ENCODE measurements around the gene MYO1D.

MYO1D gene

DNA sequence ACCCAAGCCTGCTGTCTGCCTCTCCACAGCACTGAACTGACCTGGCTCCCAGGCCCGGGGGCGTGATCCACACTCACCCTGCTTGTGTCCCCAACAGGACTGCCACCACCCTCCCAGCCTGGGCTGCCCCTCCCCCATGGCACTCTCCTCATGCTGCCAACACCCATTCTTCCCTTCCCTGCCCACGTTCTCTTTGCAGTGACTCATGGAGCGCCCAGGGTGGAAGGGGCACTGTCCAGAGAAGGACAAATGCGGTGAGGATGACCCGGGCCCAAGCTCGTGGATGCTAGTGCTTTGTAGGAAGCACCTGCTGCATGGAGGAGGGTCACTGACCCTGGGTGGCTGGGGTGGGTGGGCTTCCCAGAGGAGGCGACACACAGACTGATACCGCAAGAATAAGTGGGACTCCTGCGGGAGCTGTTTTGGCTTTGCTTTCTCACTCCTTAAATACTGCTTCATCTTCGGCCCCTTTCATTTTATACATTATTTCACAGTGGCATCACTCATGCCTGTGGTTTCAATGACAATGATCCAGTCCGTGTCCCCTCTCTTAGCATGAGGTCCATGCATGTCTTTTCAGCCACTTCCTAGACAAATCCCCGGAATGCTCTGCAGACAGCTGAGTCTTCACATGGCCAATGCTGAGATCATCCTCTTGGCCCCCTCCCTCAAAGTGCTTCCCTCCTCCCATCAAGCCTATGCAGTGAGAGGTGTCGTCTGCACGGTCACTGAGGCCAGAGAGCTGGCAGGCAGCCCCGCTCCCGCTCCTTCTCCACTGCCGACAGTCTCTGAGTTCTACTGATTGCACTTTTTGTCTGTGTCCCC, 372.5 kb downstream of the MYO1D start:
- DNase-seq (ENCODE audit: low read depth): no peak

DNA sequence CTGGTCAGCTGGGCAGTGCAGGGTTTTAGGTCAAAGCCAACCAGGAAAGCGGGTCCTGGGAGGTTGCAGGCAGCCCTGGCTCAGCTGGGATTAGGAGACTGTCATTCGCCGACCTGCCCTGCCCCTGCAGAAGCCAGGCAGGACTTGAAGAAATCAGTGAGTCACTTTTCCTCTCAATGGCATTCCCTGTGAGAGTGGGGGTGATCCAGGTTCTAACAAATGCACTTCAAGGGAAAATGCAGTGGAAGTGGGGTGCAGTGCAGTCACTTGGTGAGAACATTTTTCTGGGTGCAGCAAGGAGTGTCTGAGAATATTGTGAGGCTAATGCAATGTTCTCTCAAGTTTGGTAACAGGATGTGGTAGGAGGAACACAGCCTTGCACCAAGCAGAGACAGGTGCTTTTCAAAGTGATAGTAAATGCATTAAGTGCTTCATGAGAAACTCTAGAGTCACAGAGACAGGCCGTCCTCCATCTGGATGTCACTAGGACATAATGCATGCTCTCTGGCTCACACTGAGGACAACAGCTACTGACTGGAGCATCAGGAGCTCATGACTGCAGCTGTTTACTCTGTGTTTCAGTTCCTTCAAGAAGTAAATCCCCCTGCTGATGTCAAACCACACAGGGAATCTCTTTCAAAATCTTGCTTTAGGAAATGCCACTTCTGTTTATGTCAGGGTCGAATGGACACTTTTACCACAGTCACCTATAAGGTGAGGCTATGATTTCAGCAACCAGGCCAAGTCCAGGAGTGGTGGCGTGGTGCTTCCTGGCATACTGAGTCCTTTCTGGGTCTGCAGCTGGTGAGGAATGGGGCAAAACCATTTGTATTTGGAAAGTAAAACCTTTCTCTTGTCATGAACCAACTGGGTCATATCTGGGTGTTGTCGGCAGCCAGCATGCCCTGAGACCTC, 373.4 kb downstream of the MYO1D start:
- no peak for DNase-seq (ENCODE audit: low read depth)

DNA sequence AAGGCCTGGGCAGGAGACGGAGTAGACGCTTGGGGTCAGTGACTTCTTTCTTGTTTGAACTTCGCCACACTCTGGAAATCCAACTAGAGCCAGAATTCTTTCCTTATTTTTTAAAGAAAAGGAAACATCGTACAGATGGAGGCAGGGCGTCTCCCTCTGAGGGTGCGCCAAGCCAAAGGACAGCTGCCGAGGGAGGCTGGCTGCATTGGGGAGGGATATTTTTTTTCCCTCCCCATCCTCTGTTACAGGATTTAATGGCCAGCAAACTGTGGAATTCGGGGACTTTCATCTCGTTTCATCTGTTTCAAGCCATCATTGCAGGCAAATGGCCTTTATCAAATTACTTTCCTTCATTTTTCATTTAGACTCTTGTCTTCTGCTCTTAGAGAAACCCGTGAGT, 374.2 kb downstream of the MYO1D start:
- no peak for DNase-seq (ENCODE audit: low read depth)

- DNase-seq (ENCODE audit: low read depth): no peak
Observed at GRCh38 chr17:32502013-32502412, 374.9 kb downstream of the MYO1D start.

DNA sequence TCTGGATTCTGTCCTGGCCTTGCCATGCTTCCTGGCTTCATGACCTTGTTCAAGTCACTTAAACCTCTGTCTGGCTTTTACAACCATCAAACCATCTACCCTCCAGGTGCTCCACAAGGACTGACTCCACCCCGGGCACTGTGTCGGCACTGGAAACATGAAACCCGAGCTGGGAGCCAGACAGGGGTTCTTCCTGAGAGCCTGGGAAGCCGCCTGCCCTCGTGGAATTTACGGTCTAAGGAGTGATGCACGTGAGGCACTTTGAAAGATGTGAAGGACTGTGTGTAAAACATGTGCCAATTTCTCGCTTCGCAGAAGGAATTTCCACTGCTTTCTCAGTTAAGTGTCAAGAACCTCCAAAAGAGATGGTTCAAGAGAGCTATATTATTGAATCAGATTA, 378.5 kb downstream of the MYO1D start:
- DNase-seq (ENCODE audit: low read depth): no peak

DNA sequence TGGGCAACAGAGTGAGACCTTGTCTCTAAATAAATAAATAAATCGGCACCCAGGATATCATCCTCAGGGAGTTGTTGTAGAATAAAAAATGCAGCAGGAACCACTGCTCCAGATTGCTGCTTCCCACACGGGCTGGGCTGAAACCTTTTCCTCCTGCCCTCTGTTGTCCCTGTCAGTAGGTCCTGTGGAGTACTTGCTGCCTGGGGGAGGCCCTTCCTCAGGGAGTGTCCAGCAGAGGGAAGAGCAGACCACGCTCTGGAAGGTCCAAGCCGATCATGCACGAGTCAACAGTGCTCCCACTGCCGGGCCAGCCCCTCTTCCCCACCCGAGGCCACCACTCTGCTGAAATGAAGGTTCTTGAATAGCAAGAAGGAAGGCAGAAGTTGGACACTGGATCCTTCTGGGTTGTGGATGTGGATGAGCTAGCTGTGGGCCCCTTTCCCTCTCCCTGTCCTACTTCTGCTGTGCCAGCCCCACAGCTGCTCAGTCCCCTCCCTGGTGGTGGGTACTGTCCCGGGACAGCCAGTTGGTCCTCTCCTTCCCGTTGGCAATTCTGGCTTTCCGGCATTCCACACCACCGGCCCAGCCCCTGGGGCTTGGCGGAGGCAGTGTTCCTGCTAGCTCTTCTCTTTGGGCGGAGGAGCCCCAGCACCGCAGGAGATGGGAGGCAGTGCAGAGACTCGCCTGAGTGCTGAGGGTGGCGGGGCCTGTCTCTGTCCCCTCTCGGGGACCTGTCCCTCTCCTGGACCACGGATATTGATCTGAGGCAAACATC, 379.3 kb downstream of the MYO1D start:
- no peak for DNase-seq (ENCODE audit: low read depth)

- DNase-seq (ENCODE audit: low read depth): no peak
Observed at GRCh38 chr17:32496395-32497073, 380.4 kb downstream of the MYO1D start.

DNA sequence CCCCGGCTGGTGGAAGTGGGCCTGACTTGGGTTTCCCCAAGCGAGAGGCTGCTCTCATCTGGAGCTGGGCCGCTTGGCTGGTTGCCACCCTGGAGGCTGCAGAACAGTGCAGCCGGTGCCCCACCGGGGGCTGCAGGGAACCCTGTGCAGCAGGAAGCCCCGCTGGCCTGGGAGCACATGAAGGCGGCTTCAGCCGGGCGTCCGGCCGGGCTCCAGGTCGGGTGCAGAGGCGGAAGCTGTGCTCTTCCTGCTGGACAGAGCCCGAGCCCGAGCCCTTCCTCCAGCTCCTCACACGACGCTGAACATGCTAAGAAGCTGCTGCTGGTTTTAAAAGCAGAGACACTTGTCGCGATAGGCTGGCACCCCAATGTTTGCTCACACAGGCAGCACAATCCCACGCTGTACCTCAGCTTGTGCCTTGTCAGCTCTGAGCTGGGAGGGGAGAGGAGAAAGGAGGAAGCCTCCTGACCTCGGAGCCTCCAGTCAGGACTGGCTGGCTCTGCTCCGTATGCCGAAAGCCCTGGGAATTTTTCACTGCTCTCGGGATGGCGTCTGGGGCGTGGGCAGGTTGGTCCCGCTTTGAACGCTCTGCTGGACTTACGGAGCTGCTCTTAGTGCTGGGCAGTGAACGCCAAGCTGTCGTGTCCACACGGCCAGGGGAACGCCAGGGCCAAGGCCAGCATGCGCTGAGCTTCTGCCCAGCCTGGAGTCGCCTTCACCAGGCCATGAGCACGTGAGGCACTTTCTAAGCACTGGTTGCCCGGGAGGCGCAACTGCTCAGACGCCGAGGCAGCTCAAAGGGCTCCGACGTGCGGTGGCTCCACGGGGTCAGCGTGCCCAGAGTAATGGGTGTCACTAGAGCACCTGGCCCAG, 381.3 kb downstream of the MYO1D start:
- DNase-seq (ENCODE audit: low read depth): no peak

- no peak for DNase-seq (ENCODE audit: low read depth)
Observed at GRCh38 chr17:32494621-32495358, 382.1 kb downstream of the MYO1D start.

DNA sequence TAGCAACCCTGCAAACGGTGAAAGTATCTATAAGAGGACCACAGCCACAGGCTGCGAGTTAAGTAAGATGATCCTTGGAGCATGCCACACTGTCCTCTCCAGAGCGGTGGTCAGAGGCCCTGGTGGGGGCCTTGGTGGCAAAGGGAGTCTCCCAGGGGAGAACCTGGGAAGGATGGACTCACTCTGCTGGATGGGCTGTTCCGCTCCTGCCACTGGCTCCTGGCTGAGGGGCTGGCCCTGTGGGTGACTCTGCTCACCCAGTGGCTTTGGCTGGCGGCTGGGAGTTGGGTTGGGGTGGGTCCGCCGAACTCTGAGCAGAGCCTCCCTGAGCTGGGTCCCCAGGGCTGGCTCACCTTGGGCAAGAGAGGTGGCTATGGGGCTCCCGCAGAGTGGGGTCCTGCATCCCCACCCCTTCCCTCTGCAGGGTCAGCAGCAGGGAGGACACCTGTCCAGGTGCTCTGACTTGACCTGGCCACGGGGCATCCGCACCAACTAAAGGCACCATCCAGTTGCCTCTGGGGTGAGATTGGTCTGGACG, 382.9 kb downstream of the MYO1D start:
- DNase-seq (ENCODE audit: low read depth): no peak

GRCh38 chr17:32493571-32493970, 383.4 kb downstream of the MYO1D start:
- no peak for DNase-seq (ENCODE audit: low read depth)

DNA sequence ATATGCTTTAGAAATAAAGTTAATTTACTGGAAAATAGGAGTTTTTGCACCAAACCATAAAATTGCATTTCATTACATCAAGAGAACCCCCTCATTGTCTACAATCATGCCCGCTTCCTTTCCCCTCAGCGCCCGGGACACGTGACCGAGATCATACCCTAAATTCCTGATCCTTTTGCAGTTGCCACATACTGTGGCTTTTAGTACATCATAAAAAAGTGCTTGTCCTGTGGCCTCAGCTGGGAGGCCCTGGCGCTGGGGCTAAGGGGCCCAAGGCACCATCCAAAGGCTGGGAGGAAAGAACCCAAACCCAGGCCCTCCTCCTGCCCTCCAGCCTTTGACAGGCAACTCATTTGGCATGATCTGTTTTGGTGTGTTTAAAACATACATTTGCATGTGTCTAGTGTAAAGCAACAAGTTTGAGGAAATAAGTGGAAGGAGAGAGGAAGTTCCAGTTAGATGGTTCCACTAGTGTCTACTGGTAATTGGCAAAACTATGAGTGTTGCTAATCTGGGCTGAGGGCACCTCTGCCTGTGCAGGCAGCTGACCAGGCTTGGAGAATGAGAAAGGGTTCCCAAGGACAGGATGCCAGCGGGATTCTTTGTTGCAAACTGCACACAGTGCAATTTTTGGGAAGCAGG, 384.2 kb downstream of the MYO1D start:
- no peak for DNase-seq (ENCODE audit: low read depth)

DNA sequence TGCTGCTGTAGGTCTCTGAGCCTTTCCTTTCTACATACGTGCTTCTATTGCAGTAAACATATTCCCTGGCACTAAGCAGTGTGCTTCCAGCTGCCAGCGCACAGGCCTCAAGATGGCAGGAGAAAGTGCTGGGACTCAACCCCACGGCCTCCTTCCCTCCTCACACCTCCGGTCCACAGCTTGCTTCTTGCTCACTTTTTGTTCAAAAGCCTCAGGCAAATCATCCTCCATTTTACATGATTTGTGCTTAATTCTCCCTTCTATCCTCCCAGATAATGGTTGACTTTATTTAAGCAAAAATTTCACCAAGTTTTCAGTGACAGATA, 384.7 kb downstream of the MYO1D start:
- DNase-seq (ENCODE audit: low read depth): no peak

DNA sequence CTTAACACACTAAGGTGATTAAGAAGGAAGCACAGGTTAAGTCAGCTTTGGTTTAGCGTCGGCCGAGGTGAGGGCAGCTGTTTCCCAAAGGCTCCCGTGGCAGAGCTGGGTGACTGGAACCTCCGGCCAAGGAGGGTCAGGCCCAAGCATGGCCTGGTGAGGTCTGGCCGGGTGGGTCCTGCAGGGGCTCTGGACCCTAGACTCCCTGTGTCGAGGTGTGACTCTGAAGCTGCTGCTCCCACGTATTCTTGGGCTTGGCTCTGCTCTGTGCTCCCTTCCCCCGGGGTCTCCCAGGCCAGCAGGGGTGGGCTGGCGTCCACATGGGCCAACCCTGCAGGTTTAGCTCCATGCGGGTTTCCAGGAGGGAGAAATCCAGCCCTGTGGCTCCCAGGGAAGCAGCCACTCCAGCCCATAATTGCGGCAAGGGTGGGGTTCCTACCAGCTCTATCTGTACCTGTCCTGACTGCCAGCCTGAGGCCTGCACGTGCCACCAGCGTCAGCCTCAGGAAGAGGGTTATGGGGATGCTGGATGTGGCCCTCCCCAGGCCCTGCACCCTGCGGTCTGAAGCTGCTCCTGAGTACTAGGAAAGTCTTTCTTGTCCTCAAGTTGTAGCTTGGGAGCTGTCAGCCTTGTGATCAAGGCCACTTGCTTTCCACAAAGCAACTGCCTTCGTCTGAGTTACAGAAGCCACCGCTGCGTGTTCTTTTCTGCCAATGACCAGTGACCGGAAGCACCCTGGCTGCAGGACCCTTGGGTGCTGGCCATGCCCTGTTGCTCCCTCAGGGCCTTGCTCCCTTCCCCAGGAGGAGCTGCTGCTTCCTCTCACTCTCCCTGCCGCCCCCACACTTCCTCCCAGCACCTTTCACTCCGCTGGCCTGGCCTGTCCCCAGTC, 385.3 kb downstream of the MYO1D start:
- DNase-seq (ENCODE audit: low read depth): no peak

DNA sequence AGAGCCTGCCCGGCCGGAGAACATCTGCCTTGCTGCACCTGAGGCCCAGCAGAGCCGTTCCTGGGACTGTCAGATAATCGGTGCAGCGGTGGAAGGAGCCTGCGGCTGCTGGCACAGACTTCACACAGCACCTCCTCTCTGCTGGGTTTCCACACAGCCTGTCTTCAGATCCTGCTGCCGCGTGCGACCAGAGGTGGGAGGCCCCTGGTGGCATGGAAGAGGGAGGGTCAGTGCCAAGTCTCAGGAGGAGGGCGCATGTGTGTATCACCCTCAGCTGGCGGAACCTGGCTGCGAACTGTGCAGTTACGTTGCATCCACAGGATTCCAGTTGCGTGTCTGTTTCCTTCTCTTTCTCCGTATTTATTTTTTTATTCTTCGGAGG, 386.8 kb downstream of the MYO1D start:
- no peak for DNase-seq (ENCODE audit: low read depth)

DNA sequence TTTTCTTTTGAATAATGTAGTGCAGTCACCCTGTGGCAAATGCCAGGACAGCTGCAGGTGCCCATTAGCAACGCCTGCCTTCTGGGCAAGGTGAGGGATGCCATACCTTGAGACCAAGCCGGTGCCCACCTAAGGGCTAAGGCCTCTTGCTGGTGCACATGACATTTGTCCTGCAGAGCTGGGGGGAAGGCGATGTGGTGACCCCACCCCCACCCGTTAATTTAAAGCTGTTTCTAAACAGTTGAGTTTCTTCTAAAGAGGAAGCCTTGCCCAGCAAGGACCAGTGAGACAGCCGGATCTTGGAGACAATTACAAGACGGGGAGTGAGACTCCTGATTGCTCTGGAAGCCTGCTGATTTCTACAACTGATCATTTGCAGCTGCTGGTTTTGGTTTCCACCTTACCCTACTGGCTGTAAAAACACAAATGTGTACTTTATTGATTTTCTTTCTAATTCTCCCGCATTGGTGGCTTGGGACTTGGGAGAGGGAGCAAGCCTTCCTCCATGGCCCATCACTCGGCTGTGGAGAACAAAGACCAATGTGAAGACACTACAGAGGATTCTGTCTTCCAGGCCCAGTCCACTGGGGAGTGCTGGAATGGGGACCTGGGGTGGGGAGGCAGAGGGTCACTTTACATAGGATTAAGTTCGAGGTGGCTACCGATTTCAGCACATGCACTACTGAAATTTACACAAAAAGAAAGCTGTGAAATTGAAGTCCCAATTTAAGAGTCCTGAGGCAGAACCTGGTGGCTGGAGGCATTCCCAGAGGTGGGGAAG, 387.4 kb downstream of the MYO1D start:
- DNase-seq (ENCODE audit: low read depth): no peak

- no peak for DNase-seq (ENCODE audit: low read depth)
Observed at GRCh38 chr17:32488604-32489180, 388.2 kb downstream of the MYO1D start.

Data from stimulated activated CD8-positive, alpha-beta memory T cell treated with anti-CD3 and anti-CD28 coated beads, Interleukin-12 subunit alpha, Interleukin-12 subunit beta, amount 100 ng/mL, for 1 hour (primary cell).